ENCODE data around the gene ZNF653.

DNA sequence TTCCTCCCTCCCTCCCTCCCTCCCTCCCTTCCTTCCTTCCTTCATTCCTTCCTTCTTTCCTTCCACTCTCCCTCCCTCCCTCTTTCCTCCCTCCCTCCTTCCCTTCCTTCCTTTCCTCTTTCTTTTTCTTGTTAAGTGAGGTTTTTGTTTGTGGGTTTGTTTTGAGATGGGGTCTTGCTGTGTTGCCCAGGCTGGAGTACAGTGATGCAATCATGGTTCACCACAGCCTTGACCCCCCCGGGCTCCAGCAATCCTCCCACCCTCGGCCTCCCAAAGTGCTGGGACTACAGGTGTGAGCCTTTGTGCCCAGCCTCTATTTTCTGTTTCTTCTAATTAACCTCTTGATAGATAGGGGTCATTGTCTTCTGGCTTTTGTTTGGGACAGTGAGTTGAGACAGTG lies 44.2 kb downstream of the ZNF653 start:
- TF ChIP-seq CTCF (IDR thresholded peaks at IDR 0.05) (no peak), POLR2A (IDR thresholded peaks at IDR 0.05) (no peak)

Measured in thyroid gland (tissue), 4 donors.